K562 (cell line): ENCODE data around the gene CNTN3. TPM values are rescaled to one million over a fixed set of nuclear protein-coding genes. Genes with fewer than 3 reads are reported as not detected.

Source experiments
- ATAC-seq: fragments of 200-7000 bp; cut with Tn5 transposase; 3 replicates; pipeline ENCODE4 v1.9.1; 2020; ENCODE audit warnings: moderate library complexity
- Bru-seq: library from RNA; stranded (reverse); fragments of 400-500 nt; gene quantifications from one replicate; lab custom pipeline; 2021; lab: Mats Ljungman, UMichigan
- BruChase-seq, 2 experiments: library from RNA; stranded (reverse); fragments of 400-500 nt; gene quantifications; one replicate each; lab custom pipeline; 2021; lab: Mats Ljungman, UMichigan
- BruUV-seq: library from RNA; stranded (reverse); fragments of 400-500 nt; replicated peaks from 2 replicates; lab custom pipeline; 2021; lab: Mats Ljungman, UMichigan
- CTCF ChIA-PET: fragments of 300-600 bp; formaldehyde crosslinking; extraction: SDS; loops from one replicate; lab custom pipeline; 2021; ENCODE audit warnings: low intra/inter-chr PET ratio; lab: Yijun Ruan, JAX
- POLR2A ChIA-PET: fragments of 300-600, 350-650 bp; sonication (Branson Sonifier 250); formaldehyde crosslinking; extraction: SDS; loops from one replicate; lab custom pipeline; 2021; ENCODE audit warnings: antibody characterized with exemption, inconsistent platforms; lab: Yijun Ruan, JAX
- DNase-seq, 4 experiments: peaks; one replicate each; pipeline versions ENCODE4 v3.0.0 to v3.0.0-alpha.2; 2011 to 2018; ENCODE audit warnings: low spot score in 3 of 4, mixed read lengths in 3 of 4; ENCODE audit errors: extremely low read depth in 1 of 4
- FAIRE-seq: peaks from 2 replicates; lab custom pipeline; 2011; peaks lifted over from hg19 to GRCh38; lab: Jason Lieb, UNC
- H2AFZ ChIP-seq: 2 replicates; pipeline ENCODE4 v1.6.0; 2011; ENCODE audit warnings: low read depth, low read length, control low read depth, inconsistent platforms
- H3K27ac ChIP-seq: fragments of 200-600 bp; 3 replicates; pipeline ENCODE4 v1.8.0; 2011; ENCODE audit warnings: low read depth, mild to moderate bottlenecking, control low read depth, inconsistent platforms, low read length, moderate library complexity, mixed read lengths; ENCODE audit errors: extremely low read depth
- H3K27me3 ChIP-seq, 2 experiments: fragments of 300-600 bp in 1 of 2; 2 replicates in 1 of 2; 3 replicates in 1 of 2; pipeline versions ENCODE4 v1.6.0 to v1.8.0; 2011; ENCODE audit warnings: inconsistent platforms in 2 of 2, low read length in 2 of 2, mild to moderate bottlenecking in 1 of 2, mixed read lengths in 1 of 2, moderate library complexity in 1 of 2; ENCODE audit not compliant: control insufficient read depth in 2 of 2, insufficient read depth in 2 of 2
- H3K36me3 ChIP-seq: fragments of 300-600 bp; 3 replicates; pipeline ENCODE4 v1.8.0; 2011; ENCODE audit warnings: mild to moderate bottlenecking, low read length, inconsistent platforms; ENCODE audit not compliant: control insufficient read depth, insufficient read depth
- H3K4me1 ChIP-seq, 2 experiments: fragments of 200-600 bp in 1 of 2; replicated peaks in 1 of 2; 2 replicates in 1 of 2; 3 replicates in 1 of 2; pipeline versions ENCODE4 v1.5.1 to v1.8.0; 2011; ENCODE audit warnings: inconsistent platforms in 2 of 2, low read length in 2 of 2, mild to moderate bottlenecking in 1 of 2, mixed read lengths in 1 of 2, moderate library complexity in 1 of 2; ENCODE audit not compliant: control insufficient read depth in 2 of 2, insufficient read depth in 2 of 2
- H3K4me2 ChIP-seq: 2 replicates; pipeline ENCODE4 v1.6.1; 2011; ENCODE audit warnings: low read length, control low read depth, inconsistent platforms, mixed read lengths; ENCODE audit not compliant: insufficient read depth
- H3K4me3 ChIP-seq: fragments of 200-600 bp; sonication (generic), shearing (Covaris generic); 2 replicates; pipeline ENCODE4 v1.5.1; 2016; ENCODE audit warnings: control low read depth, inconsistent platforms
- H3K79me2 ChIP-seq: fragments of 200-600 bp; 3 replicates; pipeline ENCODE4 v1.8.0; 2011; ENCODE audit warnings: low read length, inconsistent platforms; ENCODE audit not compliant: control insufficient read depth, insufficient read depth
- H3K9ac ChIP-seq, 2 experiments: 2 replicates each; pipeline versions ENCODE4 v1.6.0 to v1.6.1; 2011; ENCODE audit warnings: low read depth in 2 of 2, low read length in 2 of 2, control low read depth in 1 of 2, inconsistent platforms in 1 of 2, mild to moderate bottlenecking in 1 of 2, mixed read lengths in 1 of 2; ENCODE audit not compliant: insufficient read depth in 1 of 2
- H3K9me1 ChIP-seq: one replicate; pipeline ENCODE4 v1.6.0; 2011; ENCODE audit warnings: inconsistent platforms, mild to moderate bottlenecking, low read length, moderate library complexity; ENCODE audit not compliant: control insufficient read depth, insufficient read depth
- H3K9me3 ChIP-seq: replicated peaks from 2 replicates; pipeline ENCODE4 v1.5.1; 2011; ENCODE audit warnings: low read depth, low read length, inconsistent platforms; ENCODE audit not compliant: control insufficient read depth, insufficient read depth
- H4K20me1 ChIP-seq: replicated peaks from 2 replicates; pipeline ENCODE4 v1.6.1; 2011; ENCODE audit warnings: low read length, inconsistent platforms, mixed read lengths; ENCODE audit not compliant: control insufficient read depth, insufficient read depth
- BRD4 ChIP-seq: fragments of 200-600 bp; sonication (generic); IDR thresholded peaks from 2 replicates; pipeline ENCODE4 v1.6.1; 2017; ENCODE audit warnings: inconsistent platforms
- NFATC3 ChIP-seq: fragments of 450-650 bp; IDR thresholded peaks from 2 replicates; pipeline ENCODE4 v1.6.1; 2017; ENCODE audit warnings: mild to moderate bottlenecking
- RAD21 ChIP-seq, 2 experiments: fragments of 250-450 bp in 1 of 2; fragments of 450-650 bp in 1 of 2; sonication (Bioruptor Pico) in 1 of 2; formaldehyde crosslinking in 1 of 2; IDR thresholded peaks in 1 of 2; conservative IDR thresholded peaks in 1 of 2; 2 replicates each; pipeline versions ENCODE4 v1.4.0 to v1.8.0; 2020 to 2022; ENCODE audit warnings: mild to moderate bottlenecking in 2 of 2, moderate library complexity in 1 of 2
- XRCC4 ChIP-seq: IDR thresholded peaks from one replicate; pipeline ENCODE4 v1.6.1; 2011; ENCODE audit not compliant: insufficient read depth, insufficient read length; ENCODE audit errors: extremely low read depth
- ZNF311 ChIP-seq: fragments of 250-450 bp; sonication (Bioruptor Pico); IDR thresholded peaks from 2 replicates; pipeline ENCODE4 v1.4.0; 2020; ENCODE audit warnings: mild to moderate bottlenecking, moderate library complexity
- WGBS: fragments of 100-300 bp; shearing (Covaris generic); methylation state at CpG from one replicate; pipeline ENCODE4 v1.1.6; 2016; ENCODE audit warnings: low coverage, mixed read lengths; ENCODE audit not compliant: insufficient coverage; ENCODE audit errors: missing lambda C conversion rate; 5-methylcytosine and 5-hydroxymethylcytosine counted together
- in situ Hi-C: fragments of 300-500 bp; cut with MboI; formaldehyde crosslinking; loops from 4 replicates; pipeline ENCODE4 v1.15.0; 2018; ENCODE audit warnings: inconsistent platforms, mixed read lengths
- intact Hi-C: fragments of 100-400 bp; cut with micrococcal nuclease; formaldehyde crosslinking; loops from 2 replicates; pipeline ENCODE4 v1.14.2; 2022
- long read RNA-seq, 3 experiments: library from polyadenylated mRNA in 2 of 3; library from RNA in 1 of 3; unstranded in 2 of 3; stranded (forward) in 1 of 3; transcript quantifications; one replicate each; pipeline ENCODE4 v2.0.0, GENCODE V29; 2019 to 2022
- polyA minus RNA-seq, 3 experiments: library from RNA; depleted of rRNA, polyadenylated mRNA; stranded (reverse); fragments of >200 nt; gene quantifications; 2 replicates each; pipeline ENCODE4 v1.2.3, GENCODE V29; 2011
- polyA plus RNA-seq, 8 experiments: library from polyadenylated mRNA; depleted of rRNA in 4 of 8; stranded (reverse) in 5 of 8; unstranded in 3 of 8; fragments of >200 nt; fragmentation: Nextera tagmentation in 2 of 8; fragmentation: Illumina TruSeq in 1 of 8; extraction: Ambion mirVana in 2 of 8; extraction: Trizol in 1 of 8; gene quantifications; 2 replicates each; pipeline versions ENCODE4 v1.2.1 to v1.2.3, GENCODE V29; 2011 to 2014; ENCODE audit warnings: inconsistent platforms in 1 of 8, missing spikeins in 1 of 8
- total RNA-seq, 7 experiments: library from RNA; depleted of rRNA in 6 of 7; stranded (reverse); fragments of >200 nt in 6 of 7; fragmentation: Illumina TruSeq in 2 of 7; extraction: Trizol in 2 of 7; gene quantifications; 2 replicates each; pipeline versions ENCODE4 v1.2.1 to v1.2.3, GENCODE V29; 2011 to 2021; ENCODE audit warnings: low replicate concordance in 1 of 7
- TF ChIP-seq, protein P1 (sequence below): fragments of 450-650 bp; formaldehyde crosslinking; IDR thresholded peaks from 2 replicates; pipeline ENCODE4 v1.4.0; 2022; ENCODE audit warnings: missing genetic modification characterization
- TF ChIP-seq, protein P2 (sequence below): sonication (generic); formaldehyde crosslinking; IDR thresholded peaks from 2 replicates; pipeline ENCODE4 v1.8.0; 2022; ENCODE audit warnings: mild to moderate bottlenecking, low read depth, missing genetic modification reagents
- TF ChIP-seq, protein P3 (sequence below): fragments of 450-650 bp; conservative IDR thresholded peaks from 2 replicates; pipeline ENCODE4 v1.6.1; 2016; ENCODE audit warnings: missing genetic modification characterization, low read depth, mild to moderate bottlenecking, control low read depth, missing compliant biosample characterization
- TF ChIP-seq, protein P4 (sequence below): fragments of 250-450 bp; sonication (Bioruptor Pico); IDR thresholded peaks from 2 replicates; pipeline ENCODE4 v1.5.0; 2022; ENCODE audit warnings: mild to moderate bottlenecking

The CNTN3 gene
- total RNA-seq (2011; cell fraction: chromatin; rRNA removed; ENCODE audit: low replicate concordance): not detected in 2 replicates
- total RNA-seq (2011; cell fraction: nucleolus; rRNA removed): not detected in 2 replicates
- not detected in 2 replicates for total RNA-seq (2011; cell fraction: nucleoplasm; rRNA removed)
- total RNA-seq (2014; rRNA removed): 0.04 TPM in 1 of 2 replicates, not detected in the other
- total RNA-seq (2014; rRNA removed; fragmentation: Illumina TruSeq; extraction: Trizol): 0.04 and 0.06 TPM in 2 replicates
- total RNA-seq (2015; rRNA removed; fragmentation: Illumina TruSeq; extraction: Trizol): 0.04 and 0.07 TPM in 2 replicates
- total RNA-seq (2021): 0.04 TPM in 1 of 2 replicates, not detected in the other
- not detected in 2 replicates for polyA plus RNA-seq (2011; rRNA removed)
- not detected in 2 replicates for polyA plus RNA-seq (2011; cell fraction: cytosol; rRNA removed)
- not detected in 2 replicates for polyA plus RNA-seq (2011; cell fraction: nucleus; rRNA removed)
- polyA plus RNA-seq (2012): 0.04 and 0.10 TPM in 2 replicates
- 0.01 and 0.03 TPM in 2 replicates for polyA plus RNA-seq (2014; fragmentation: Illumina TruSeq; extraction: Trizol)
- polyA plus RNA-seq (2014; fragmentation: Nextera tagmentation; extraction: Ambion mirVana): under 1 TPM; 0.03 TPM
- polyA plus RNA-seq (2014; rRNA removed): 0.12 TPM in 1 of 2 replicates, not detected in the other
- polyA minus RNA-seq (2011; rRNA and poly(A)+ RNA removed): not detected in 2 replicates
- not detected in 2 replicates for polyA minus RNA-seq (2011; cell fraction: cytosol; rRNA and poly(A)+ RNA removed)
- polyA minus RNA-seq (2011; cell fraction: nucleus; rRNA and poly(A)+ RNA removed): not detected in 2 replicates
- percentile 11 among the genes with signal in this experiment for Bru-seq, nascent RNA
- percentile 9 among the genes with signal in this experiment for BruChase-seq, experiment 1, labeled RNA remaining after a 2-hour chase
- BruChase-seq, experiment 2, labeled RNA remaining after a 6-hour chase: percentile 8 among the genes with signal in this experiment
- long read RNA-seq, experiment 1: 0 reads
- long read RNA-seq, experiment 2: 0 reads
- long read RNA-seq, experiment 3: 0 reads

DNA sequence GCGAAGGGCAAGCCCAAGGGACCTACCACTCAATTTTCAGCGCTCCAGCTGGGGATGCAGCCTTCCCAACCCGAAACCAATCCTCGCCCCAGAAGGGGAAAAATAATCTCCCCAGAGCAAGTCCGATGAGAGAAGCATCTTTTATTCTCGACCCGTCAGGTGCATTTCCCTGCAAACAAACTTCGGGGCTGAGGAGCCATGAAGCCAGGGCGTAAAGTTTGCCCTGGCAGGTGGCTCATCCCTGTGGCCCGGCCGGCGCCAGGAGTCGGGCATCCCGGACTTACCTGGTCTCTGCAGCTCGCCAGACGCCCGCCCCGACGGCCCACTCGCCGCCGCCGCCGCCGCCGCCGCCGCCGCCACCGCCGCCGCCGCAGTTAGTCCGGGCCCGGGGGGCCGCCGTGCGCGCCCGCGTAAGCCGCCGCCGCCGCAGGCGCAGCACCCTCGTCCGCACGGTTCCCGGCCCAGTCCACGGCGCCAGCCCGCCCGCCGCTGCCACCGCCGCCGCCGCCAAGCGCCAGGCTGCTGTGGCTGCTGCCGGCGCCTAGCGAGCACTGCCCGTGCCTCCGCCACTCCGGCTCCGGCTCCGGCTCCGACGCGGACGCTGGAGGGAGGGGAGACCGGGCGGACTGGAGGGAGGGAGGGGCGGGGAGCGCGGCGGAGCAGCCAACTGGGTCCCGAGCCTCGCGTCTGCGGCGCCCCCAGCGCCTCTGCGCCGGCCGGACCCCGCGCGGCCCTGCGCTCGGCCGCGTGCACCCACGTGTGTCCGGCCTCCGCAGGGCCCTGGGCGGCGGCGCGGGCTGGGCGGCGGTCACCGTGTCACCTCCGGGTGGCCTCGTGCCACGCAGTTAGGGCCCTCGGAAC lies at the start of gene CNTN3:
Gene CNTN3 (minus strand): TSS at position 553 of the 861 bp plus-strand sequence. CDS start 93,547 bp downstream, outside the sequence.
- H3K9me1 ChIP-seq: no peaks in the 10 kb centered on the region
- BruUV-seq: no TSS peak
- FAIRE-seq: no peak
- TF ChIP-seq BRD4 (no peak), RAD21 (CRISPR knock-in tag; conservative IDR thresholded peaks at IDR 0.05 in 1 of 2, IDR thresholded peaks at IDR 0.05 in 1 of 2) (no peak), XRCC4 (no peak), NFATC3 (no peak), ZNF311 (CRISPR knock-in tag) (no peak)
- TF ChIP-seq, protein P1, sequence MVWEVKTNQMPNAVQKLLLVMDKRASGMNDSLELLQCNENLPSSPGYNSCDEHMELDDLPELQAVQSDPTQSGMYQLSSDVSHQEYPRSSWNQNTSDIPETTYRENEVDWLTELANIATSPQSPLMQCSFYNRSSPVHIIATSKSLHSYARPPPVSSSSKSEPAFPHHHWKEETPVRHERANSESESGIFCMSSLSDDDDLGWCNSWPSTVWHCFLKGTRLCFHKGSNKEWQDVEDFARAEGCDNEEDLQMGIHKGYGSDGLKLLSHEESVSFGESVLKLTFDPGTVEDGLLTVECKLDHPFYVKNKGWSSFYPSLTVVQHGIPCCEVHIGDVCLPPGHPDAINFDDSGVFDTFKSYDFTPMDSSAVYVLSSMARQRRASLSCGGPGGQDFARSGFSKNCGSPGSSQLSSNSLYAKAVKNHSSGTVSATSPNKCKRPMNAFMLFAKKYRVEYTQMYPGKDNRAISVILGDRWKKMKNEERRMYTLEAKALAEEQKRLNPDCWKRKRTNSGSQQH (CRISPR knock-in tag): no peak
- TF ChIP-seq, protein P2, sequence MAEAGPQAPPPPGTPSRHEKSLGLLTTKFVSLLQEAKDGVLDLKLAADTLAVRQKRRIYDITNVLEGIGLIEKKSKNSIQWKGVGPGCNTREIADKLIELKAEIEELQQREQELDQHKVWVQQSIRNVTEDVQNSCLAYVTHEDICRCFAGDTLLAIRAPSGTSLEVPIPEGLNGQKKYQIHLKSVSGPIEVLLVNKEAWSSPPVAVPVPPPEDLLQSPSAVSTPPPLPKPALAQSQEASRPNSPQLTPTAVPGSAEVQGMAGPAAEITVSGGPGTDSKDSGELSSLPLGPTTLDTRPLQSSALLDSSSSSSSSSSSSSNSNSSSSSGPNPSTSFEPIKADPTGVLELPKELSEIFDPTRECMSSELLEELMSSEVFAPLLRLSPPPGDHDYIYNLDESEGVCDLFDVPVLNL (CRISPR knock-in tag): no peak
- TF ChIP-seq, protein P3, sequence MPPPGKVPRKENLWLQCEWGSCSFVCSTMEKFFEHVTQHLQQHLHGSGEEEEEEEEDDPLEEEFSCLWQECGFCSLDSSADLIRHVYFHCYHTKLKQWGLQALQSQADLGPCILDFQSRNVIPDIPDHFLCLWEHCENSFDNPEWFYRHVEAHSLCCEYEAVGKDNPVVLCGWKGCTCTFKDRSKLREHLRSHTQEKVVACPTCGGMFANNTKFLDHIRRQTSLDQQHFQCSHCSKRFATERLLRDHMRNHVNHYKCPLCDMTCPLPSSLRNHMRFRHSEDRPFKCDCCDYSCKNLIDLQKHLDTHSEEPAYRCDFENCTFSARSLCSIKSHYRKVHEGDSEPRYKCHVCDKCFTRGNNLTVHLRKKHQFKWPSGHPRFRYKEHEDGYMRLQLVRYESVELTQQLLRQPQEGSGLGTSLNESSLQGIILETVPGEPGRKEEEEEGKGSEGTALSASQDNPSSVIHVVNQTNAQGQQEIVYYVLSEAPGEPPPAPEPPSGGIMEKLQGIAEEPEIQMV (tag): no peak
- TF ChIP-seq, protein P4, sequence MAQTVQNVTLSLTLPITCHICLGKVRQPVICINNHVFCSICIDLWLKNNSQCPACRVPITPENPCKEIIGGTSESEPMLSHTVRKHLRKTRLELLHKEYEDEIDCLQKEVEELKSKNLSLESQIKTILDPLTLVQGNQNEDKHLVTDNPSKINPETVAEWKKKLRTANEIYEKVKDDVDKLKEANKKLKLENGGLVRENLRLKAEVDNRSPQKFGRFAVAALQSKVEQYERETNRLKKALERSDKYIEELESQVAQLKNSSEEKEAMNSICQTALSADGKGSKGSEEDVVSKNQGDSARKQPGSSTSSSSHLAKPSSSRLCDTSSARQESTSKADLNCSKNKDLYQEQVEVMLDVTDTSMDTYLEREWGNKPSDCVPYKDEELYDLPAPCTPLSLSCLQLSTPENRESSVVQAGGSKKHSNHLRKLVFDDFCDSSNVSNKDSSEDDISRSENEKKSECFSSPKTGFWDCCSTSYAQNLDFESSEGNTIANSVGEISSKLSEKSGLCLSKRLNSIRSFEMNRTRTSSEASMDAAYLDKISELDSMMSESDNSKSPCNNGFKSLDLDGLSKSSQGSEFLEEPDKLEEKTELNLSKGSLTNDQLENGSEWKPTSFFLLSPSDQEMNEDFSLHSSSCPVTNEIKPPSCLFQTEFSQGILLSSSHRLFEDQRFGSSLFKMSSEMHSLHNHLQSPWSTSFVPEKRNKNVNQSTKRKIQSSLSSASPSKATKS (CRISPR knock-in tag): no peak

More for the DNA sequence above, at the start of gene CNTN3:
- DNase-seq: no peak
- no peaks in the 10 kb centered on the region for H3K36me3 ChIP-seq
- H3K9ac ChIP-seq: no peak within 1 kb of the TSS
- H3K4me2 ChIP-seq: no peak within 1 kb of the TSS
- ATAC-seq: no peak
- CTCF ChIA-PET: no interaction called here
- POLR2A ChIA-PET: no interaction called here
- H3K27me3 ChIP-seq: no peaks in the 10 kb centered on the region
- no peaks in the 10 kb centered on the region for H4K20me1 ChIP-seq
- H3K4me3 ChIP-seq: no peak within 1 kb of the TSS
- WGBS: 51% methylated on average over 14 of the region's 108 CpGs
- H2AFZ ChIP-seq: no peak within 1 kb of the TSS
- H3K27ac ChIP-seq: no peak within 1 kb of the TSS
- in situ Hi-C loops: no loop called here
- no peaks in the 10 kb centered on the region for H3K9me3 ChIP-seq
- intact Hi-C loops: no loop called here
- H3K4me1 ChIP-seq: no peaks in the 10 kb centered on the region
- H3K79me2 ChIP-seq: no peaks in the 10 kb centered on the region
